NCI-H2196 (cell line): ENCODE measurements around the gene L3MBTL4.
"Not testable (repeated sequence)": the region's sequence is repeated elsewhere in the genome, so short reads cannot be mapped to it uniquely, and the experiment has no call there.

Experiments
- DNase-seq: peaks from one replicate; lab custom pipeline; 2025; ENCODE audit not compliant: unreplicated experiment; lab: John Stamatoyannopoulos, UW

The L3MBTL4 gene

DNA sequence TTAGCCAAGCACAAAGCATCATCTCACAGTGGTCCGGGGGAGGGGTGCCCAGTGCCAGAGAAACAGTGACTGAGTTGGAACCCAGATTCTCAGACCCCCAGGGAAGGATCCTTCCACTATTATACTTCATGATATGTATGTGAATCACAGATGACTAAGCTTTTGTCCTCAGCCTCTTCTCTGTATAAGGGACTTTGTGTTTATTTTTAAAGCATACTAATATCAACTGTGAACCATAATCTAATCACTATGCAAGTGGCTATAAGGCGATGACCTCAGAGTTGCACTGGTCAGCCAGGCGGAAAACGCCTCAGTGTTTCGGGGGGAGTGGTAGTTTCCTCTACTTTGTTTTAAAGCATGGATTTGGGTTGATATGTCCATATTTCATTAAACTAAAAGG, 359.0 kb downstream of the L3MBTL4 start:
- no peak for DNase-seq

DNA sequence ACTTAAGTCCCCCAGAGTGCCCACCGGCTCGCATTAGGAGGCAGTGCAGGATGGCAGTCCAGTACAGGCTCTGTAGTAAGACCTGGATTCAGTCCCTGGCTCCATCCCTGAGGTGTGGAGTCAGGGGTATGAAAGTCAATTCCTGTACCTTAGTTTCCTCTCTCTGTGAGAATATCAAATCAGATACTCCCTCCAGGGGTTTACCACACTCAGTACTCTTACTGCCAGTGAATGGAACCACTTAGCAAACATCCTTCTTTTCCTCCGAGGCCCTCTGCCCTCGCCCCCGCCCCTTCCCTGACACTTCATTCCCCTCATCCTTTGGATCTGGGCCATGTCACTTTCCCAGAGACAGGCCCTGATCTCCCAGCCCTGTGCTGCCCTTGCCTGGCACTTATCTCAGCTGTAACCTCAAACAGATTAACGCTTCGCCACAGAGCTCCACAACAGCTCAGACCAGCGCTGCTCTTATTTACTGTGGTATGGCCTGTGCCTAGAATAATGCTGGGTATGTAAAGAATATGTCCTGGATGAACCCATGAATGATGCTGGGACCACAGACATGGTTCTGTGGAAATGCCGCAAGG, 360.4 kb downstream of the L3MBTL4 start:
- no peak for DNase-seq

DNA sequence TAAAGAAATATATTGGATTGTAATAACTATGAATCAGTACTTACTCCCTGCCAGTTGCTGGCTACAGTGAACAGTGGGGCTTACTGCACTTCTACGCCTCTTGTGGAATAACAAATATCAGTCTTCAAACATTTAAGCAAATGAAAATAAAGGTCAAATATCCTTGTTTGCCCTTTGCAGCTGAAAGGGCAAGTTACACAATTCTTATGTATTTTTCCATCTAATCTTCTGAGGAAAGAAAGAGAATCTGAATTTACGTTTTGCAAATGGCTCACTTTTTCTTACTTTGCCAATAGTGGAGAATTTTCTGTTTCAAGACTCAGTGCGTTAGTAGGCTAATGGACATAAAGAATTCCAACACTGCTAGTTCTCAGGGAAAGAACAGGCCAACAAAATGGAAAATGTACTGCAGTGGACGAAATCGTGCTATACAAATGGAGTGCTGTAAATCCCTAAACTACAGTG, 362.2 kb downstream of the L3MBTL4 start:
- DNase-seq: no peak

DNA sequence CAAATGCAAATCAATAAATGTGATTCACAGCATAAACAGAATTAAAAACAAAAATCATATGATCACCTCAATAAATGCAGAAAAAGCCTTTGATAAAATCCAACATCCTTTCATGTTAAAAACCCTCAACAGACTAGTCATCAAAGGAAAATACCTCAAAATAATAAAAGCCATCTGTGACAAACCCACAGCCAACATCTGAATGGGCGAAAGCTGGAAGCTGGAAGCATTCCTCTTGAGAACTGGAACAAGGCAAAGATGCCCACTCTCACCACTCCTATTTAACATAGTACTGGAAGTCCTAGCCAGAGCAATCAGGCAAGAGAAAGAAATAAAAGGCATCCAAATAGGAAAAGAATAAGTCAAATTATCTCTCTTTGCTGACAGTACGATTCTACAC, 367.1 kb downstream of the L3MBTL4 start:
- DNase-seq: not testable (repeated sequence)

DNA sequence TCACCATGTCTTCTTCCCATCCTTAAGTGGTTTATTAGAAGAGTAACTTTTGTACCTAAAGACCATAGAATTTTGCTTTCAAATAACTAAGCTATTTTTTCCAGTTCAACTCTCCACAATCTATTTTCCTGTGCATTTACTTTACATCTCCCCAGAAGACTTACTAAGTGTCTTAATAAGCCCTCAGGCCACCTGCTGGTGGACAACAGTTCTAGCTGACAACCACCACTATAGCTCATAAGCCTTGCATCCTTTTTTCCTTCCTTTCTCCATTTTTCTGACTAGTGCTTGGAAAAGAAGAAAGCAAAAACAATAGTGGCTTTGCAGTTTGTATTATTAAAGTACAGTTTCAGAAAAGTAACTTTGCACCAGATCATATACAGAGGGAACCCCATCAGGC, 369.9 kb downstream of the L3MBTL4 start:
- DNase-seq: no peak

DNA sequence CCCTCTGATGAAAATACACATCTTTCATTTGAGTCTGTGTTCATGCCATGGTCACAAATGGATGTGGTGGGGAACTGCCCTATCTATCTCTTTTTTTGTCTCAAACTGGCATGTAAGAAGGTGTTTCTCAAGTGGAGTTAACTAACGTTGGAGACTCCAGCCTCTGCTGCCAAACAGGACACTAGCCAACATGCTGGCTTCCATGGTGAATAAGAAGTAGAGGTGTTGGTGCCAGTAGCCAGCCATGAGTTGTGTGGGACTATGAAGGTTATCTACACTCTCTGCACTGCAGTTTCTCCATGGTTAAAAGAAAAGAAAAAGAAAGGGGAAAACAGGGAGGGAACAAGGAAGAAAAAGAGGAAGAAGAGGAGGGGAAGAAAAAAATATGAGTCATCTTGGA, 370.4 kb downstream of the L3MBTL4 start:
- no peak for DNase-seq

GRCh38 chr18:6039055-6039454, 375.7 kb downstream of the L3MBTL4 start:
- no peak for DNase-seq

DNA sequence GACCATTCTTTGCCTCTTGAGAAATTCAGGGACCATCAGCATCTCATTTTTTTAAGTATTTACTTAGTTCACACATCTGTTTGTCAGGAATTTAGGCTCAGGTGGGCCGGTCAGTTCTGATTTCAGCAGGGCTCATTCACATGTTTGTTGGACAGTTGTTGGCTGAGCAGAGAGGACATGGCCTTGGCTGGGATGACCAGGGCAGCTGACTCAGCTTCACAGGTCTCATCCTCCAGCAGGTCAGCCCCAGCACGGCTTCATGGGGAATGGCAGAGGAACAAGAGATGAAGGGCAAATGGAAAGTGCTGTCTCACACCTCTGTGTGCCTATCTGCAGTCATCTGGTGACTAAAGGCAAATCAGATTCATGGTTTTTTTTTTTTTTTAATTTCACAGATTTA, 383.3 kb downstream of the L3MBTL4 start:
- no peak for DNase-seq

GRCh38 chr18:6031002-6031401, 383.7 kb downstream of the L3MBTL4 start:
- no peak for DNase-seq

DNA sequence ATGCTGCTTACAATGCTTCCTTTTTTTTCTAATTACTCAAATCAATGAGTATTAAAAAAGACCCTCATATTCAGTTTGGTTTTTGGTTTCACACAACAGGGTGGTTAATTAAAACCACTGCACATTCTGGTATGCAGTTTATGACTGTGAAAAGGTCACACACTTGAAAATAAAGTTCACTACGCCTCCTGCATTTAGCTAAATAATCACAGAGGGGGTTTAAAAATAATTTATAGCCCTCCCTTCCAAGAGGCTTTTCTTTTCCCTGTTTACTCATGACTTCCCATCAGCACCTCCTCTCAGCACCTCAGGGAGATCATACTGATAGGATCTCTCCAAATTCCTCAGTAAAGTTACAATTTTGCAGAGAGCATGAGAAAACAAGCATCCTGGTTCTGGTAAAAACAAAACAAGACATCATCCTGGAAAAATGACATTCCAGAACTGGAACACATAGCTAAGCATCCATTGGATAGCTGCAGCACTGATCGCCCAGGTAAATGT, 389.9 kb downstream of the L3MBTL4 start:
- no peak for DNase-seq

- no peak for DNase-seq
These were observed 391.2 kb downstream of the L3MBTL4 start for GRCh38 chr18:6023551-6023950.

- no peak for DNase-seq
These were observed 391.9 kb downstream of the L3MBTL4 start for GRCh38 chr18:6022845-6023244.

DNA sequence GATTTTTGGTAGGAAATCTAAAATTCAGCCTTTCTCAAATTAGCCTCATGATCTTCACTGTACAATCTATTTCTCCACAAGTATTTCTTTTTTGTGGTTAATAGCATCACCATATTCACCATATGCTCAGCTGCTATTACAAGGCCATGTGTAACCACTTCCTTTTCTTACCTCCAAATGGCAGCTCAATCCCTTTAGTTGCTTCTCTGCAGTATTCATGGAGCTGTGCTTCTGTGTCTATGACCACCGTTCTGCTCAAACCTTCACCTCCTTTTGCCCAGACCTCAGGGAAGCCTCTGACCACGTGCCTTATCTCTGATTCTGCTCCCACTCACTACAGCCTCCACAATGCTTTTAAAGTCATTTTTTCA, 392.7 kb downstream of the L3MBTL4 start:
- no peak for DNase-seq

GRCh38 chr18:6021306-6022073, 393.2 kb downstream of the L3MBTL4 start:
- no peak for DNase-seq

GRCh38 chr18:6018671-6019070, 396.0 kb downstream of the L3MBTL4 start:
- DNase-seq: no peak

DNA sequence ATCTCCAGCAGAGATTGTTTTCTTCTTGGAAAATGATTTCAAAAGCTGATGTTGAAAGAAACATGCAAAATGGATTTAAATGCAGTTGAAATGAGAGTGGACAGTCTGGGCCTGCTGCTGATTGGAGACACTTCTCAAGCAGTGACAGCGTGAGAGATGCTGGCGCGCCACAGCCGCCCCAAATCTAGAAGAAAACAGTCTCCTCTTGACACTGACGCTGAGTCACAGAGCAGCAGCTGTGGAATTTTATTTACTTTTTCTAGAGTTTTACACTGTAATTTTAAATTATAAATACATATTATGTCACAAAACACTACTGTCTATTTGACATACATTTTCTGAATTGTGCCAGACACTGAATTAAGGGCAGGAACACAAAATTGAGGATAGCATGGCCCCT, 397.5 kb downstream of the L3MBTL4 start:
- no peak for DNase-seq

DNA sequence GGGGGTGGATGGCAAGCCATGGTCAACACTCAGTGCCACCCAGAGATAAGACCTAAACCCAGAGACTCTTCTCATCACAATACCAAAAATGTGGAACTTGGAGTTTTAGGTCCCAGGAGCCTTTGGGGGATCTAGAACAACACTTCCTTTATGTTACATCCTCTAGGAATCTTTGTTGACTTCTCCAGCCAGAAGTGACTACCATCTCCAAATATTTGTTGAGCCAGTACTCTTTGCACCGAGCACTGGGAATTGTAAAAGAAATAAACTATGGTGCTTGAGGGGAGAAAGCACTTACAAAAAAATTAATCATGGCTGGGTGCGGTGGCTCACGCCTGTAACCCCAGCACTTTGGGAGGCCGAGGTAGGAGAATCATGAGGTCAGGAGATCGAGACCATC, 399.3 kb downstream of the L3MBTL4 start:
- DNase-seq: no peak

DNA sequence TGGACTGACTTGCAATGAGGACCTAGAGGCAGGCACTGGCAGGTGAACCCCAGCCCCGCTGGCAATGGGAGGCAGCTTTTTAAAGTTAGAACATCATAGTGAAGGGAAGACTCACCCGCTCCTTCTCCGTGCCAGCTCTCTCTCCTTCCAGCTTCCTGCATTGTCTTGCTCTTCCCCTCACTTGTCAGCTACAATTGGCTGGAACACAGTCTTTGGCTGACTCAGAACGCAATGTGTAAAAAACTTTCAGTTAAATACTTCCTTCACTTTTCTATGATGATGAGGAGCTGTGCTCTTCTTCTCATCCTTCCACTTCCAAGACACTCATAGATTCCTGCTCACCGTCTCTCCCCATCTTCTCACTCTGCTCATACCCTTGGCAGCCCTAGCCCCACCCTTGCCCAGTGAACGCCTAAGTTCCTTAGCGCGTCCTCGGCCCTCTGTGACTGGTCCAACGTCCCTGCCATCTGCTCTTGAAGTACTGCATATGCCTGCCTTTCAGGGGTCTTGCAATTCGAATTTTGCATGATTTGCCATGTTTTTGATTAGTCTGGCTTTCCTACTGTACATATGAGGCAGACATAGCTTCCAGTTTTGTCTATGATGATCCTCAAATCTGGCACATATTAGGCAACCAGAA, 401.4 kb downstream of the L3MBTL4 start:
- DNase-seq: no peak

- no peak for DNase-seq
These were observed 403.8 kb downstream of the L3MBTL4 start for GRCh38 chr18:6010921-6011320.

DNA sequence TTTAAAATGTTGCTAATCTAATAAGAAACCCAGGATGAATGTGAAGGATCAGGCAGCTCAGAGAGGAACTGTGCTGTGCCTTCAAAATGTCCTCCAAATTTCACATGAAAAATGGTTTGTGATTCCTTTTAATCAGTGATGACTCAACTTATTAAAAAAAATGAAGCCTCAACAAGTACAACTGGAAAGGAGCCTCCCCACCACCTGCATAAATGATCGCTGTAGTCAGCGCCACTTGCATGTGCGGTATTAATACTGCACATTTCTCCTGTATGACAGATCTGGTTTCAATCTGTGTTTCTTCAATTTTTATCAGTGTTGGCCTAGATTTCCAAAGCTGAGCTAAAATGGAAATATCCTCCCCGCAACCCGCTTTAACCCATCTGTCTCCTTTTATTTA, 404.4 kb downstream of the L3MBTL4 start:
- no peak for DNase-seq

DNA sequence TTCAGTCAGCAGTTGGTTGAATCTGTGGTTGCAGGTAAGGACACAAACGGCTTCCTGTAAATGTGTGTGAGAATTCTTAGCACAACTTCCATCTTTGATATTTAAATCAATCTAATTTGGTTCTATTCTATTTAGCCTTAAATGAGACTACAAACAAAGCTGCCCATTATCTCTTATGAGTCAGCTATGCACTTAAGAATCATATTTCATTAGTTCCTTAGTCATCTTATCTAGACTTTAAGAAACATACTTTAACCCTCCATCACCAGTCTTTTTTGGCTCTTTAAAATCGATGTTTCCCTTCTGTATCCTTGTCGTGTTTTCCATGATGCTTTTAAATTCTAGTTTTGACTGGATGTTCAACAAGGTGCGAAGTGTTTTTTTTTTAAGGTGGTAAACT, 405.0 kb downstream of the L3MBTL4 start:
- no peak for DNase-seq

DNA sequence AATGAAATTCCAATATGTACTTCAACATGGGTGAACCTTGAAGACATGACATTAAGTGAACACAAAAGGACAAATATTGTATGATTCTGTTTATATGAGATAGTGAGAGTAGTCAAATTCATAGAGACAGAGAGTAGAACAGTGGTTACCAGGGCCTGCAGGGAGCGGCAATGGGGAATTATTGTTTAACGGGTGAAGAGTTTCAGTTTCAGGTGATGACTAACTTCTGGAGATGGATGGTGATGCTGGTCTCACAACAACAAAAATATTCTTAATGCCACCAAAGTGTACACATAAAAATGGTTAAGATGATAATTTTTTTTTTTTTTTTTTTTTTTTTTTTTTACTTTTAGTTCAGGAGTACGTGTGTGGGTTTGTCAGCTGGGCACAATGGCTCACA, 410.0 kb downstream of the L3MBTL4 start:
- no peak for DNase-seq
